NAMALWA (cell line): ENCODE data around the gene SYT7.
A peak's percentile ranks its signal among the peaks of the same experiment; 100 is the strongest.

Source experiments
- DNase-seq: peaks from one replicate; pipeline ENCODE4 v3.0.0-alpha.2; 2015; ENCODE audit warnings: low spot score

SYT7 gene

GRCh38 chr11:61554172-61554988 lies 26.5 kb downstream of the SYT7 start:
- no peak for DNase-seq

GRCh38 chr11:61553373-61554171 lies 27.3 kb downstream of the SYT7 start:
- DNase-seq, result no peak

- DNase-seq, result no peak
These were observed 28.7 kb downstream of the SYT7 start for GRCh38 chr11:61552108-61552635.

GRCh38 chr11:61551634-61552033 lies 29.2 kb downstream of the SYT7 start:
- DNase-seq, result no peak

GRCh38 chr11:61550665-61551227 lies 30.1 kb downstream of the SYT7 start:
- DNase-seq, result no peak

- no peak for DNase-seq
These were observed 31.0 kb downstream of the SYT7 start for GRCh38 chr11:61549662-61550568.

GRCh38 chr11:61549177-61549576 lies 31.7 kb downstream of the SYT7 start:
- no peak for DNase-seq

GRCh38 chr11:61547246-61547645 lies 33.6 kb downstream of the SYT7 start:
- DNase-seq, result no peak

- no peak for DNase-seq
These were observed 34.2 kb downstream of the SYT7 start for GRCh38 chr11:61546663-61547062.

GRCh38 chr11:61545921-61546320 lies 35.0 kb downstream of the SYT7 start:
- no peak for DNase-seq

- peak; percentile 54 for DNase-seq
These were observed 35.5 kb downstream of the SYT7 start for GRCh38 chr11:61545341-61545740.

- no peak for DNase-seq
These were observed 36.4 kb downstream of the SYT7 start for GRCh38 chr11:61544466-61544865.

GRCh38 chr11:61543606-61544306 lies 37.1 kb downstream of the SYT7 start:
- no peak for DNase-seq

GRCh38 chr11:61542705-61543104 lies 38.2 kb downstream of the SYT7 start:
- DNase-seq, result no peak

- DNase-seq, result no peak
These were observed 38.8 kb downstream of the SYT7 start for GRCh38 chr11:61542024-61542461.

GRCh38 chr11:61541598-61541997 lies 39.3 kb downstream of the SYT7 start:
- no peak for DNase-seq

- no peak for DNase-seq
These were observed 40.3 kb downstream of the SYT7 start for GRCh38 chr11:61540528-61540927.

- no peak for DNase-seq
These were observed 41.0 kb downstream of the SYT7 start for GRCh38 chr11:61539831-61540357.

- DNase-seq, result no peak
These were observed 41.9 kb downstream of the SYT7 start for GRCh38 chr11:61539006-61539405.

- no peak for DNase-seq
These were observed 42.3 kb downstream of the SYT7 start for GRCh38 chr11:61538636-61538961.

- DNase-seq, result no peak
These were observed 43.5 kb downstream of the SYT7 start for GRCh38 chr11:61537326-61537725.
